ENCODE data around the gene CHAT.

The CHAT gene

GRCh38 chr10:49624629-49625028 lies 10.8 kb downstream of the CHAT start:
- TF ChIP-seq, protein P1, sequence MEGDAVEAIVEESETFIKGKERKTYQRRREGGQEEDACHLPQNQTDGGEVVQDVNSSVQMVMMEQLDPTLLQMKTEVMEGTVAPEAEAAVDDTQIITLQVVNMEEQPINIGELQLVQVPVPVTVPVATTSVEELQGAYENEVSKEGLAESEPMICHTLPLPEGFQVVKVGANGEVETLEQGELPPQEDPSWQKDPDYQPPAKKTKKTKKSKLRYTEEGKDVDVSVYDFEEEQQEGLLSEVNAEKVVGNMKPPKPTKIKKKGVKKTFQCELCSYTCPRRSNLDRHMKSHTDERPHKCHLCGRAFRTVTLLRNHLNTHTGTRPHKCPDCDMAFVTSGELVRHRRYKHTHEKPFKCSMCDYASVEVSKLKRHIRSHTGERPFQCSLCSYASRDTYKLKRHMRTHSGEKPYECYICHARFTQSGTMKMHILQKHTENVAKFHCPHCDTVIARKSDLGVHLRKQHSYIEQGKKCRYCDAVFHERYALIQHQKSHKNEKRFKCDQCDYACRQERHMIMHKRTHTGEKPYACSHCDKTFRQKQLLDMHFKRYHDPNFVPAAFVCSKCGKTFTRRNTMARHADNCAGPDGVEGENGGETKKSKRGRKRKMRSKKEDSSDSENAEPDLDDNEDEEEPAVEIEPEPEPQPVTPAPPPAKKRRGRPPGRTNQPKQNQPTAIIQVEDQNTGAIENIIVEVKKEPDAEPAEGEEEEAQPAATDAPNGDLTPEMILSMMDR (IDR thresholded peaks at IDR 0.05; ENCODE audit: extremely low read depth, missing control alignments): no peak
- no peak for DNase-seq (ENCODE audit: low spot score)

GRCh38 chr10:49625411-49625810 lies 11.6 kb downstream of the CHAT start:
- no peak for DNase-seq (ENCODE audit: low spot score)
- TF ChIP-seq, protein P1 (IDR thresholded peaks at IDR 0.05; ENCODE audit: extremely low read depth, missing control alignments): no peak

DNA sequence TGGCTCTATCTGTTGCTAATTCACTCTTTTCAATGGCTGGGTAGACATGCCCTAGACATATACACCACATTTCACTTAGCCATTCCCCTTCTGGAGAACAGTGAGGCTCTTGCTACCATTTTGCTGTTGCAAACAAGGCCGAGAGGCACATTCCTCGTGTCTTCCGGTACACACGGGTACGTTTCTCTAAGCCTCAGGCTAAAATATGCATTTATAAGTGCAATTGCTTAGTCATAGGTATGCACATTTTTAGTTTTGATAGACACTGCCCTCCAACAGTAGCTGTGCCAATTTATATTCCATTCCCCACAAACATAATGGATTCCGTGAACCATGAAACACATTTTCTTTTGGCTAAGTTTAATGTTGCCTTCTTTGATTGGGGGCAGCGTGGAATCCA lies 13.2 kb downstream of the CHAT start:
- TF ChIP-seq, protein P1 (IDR thresholded peaks at IDR 0.05; ENCODE audit: extremely low read depth, missing control alignments): no peak
- DNase-seq (ENCODE audit: low spot score): no peak

- TF ChIP-seq, protein P1 (IDR thresholded peaks at IDR 0.05; ENCODE audit: extremely low read depth, missing control alignments): no peak
- no peak for DNase-seq (ENCODE audit: low spot score)
Measured at GRCh38 chr10:49627644-49628247, 13.9 kb downstream of the CHAT start.

DNA sequence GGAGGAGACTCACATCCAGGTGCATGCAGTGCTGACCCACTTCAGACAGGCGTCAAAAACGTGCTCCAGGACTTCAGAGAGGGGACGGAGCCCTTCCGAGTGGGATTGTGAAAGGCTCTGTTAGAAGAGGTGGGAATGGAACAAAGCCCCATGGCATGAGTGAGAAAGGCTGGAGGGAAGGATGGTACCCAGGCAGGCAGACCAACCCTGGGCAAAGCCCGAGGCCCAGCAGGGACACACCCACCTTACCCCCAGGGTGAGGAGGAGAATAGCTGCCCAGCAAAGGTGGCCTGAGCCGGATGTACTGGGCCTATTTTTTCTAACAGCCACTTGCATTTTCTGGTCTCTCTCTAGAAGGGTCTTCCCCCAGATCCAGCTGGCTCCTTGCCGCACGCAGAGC lies 14.8 kb downstream of the CHAT start:
- TF ChIP-seq, protein P1 (IDR thresholded peaks at IDR 0.05; ENCODE audit: extremely low read depth, missing control alignments): no peak

DNA sequence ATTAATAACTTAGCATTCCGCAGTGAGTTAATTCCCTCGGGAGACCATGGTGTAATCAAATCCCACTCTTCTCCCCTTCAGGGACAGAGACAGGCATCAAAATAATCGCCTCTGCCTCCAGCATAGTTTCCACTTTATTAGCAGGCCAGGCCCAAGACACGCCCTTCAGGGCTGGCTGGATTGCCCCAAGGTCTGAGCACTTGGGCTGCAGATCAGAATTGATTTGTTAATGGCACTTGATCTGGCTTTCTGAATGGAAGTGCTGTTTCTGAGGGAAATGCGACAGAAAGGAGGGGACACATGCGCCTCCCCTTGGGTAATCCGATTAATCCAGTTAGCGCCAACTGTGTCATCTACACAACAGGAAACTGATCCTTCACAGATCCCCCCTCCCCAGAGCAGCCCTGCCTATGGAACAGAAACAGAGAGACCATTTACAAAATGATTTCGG lies 15.6 kb downstream of the CHAT start:
- DNase-seq (ENCODE audit: low spot score): no peak
- TF ChIP-seq, protein P1 (IDR thresholded peaks at IDR 0.05; ENCODE audit: extremely low read depth, missing control alignments): no peak

More for the DNA sequence above, 14.8 kb downstream of the CHAT start:
- DNase-seq (ENCODE audit: low spot score): no peak

DNA sequence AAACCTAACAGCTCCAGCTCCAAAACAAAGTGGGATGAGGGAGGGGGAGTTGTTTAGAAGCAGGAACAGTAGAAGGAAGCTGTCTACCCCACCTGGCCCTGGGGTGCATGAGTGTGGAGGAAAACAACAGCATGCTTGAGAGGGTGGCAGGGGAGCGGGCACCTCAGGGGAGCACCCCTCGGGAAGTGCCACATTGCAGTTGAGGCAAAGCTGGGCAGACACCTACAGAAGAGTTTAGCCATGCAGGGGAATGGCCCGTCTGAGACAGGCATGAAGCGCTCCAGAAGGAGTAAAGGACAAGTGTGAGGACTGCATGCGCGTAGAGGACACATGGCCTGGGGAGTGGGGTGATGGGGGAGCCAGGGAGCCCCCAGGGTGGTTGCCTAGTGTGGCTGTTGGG lies 18.1 kb downstream of the CHAT start:
- no peak for DNase-seq (ENCODE audit: low spot score)
- TF ChIP-seq, protein P1 (IDR thresholded peaks at IDR 0.05; ENCODE audit: extremely low read depth, missing control alignments): no peak
